ENCODE results near the gene PRTG.
"Not testable (repeated sequence)": the region's sequence is repeated elsewhere in the genome, so short reads cannot be mapped to it uniquely, and the experiment has no call there.

PRTG gene

DNA sequence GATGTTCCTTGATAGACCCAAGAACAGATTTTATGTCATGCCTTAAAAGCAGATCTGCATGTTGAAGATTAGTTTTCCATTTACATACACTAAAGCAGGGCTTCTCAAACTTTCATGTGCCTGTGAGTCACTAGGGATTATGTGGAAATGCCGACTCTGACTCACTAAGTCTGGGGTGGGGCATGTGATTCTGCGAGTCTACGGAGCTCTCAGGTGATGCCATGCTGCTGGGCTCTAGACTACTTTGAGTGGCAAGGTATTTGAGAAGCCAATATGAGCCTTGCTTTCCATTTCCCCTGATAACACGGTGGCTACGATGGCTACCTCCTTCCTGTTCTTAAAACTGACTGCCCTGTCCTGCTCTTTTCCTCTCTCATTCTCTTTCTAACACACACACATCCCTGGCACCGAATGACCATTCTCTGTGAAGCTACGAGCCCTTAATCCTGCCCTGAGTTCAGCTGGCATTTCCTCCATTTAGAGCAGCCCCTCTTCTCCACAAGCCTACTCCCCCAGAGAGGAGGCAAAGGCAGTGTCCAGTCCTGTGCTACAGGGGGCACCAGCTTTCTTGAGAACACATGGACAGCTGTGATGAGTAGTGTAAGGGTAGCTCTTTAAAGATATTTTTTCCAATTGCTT lies 115.1 kb downstream of the PRTG start:
- peak; percentile 26 for DNase-seq

DNA sequence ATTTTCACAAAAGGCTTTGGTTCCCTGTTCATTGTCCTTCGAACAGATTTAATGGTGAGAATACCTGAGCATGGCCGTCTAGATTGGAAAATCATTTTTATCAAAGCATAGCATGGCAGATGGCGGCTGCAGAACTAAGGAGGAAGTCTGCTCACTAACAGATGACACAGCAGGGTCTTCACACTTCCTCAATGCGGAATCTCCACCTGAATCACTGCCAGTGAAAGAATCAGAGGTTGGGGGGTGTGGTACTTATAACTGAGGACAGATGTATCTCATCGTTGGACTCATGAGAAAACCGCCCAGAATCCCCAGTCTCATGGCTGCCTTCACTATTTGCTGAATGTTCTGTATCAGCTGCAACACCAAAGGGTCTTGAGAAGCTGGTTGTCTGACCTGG lies 123.2 kb downstream of the PRTG start:
- DNase-seq = peak; percentile 24

DNA sequence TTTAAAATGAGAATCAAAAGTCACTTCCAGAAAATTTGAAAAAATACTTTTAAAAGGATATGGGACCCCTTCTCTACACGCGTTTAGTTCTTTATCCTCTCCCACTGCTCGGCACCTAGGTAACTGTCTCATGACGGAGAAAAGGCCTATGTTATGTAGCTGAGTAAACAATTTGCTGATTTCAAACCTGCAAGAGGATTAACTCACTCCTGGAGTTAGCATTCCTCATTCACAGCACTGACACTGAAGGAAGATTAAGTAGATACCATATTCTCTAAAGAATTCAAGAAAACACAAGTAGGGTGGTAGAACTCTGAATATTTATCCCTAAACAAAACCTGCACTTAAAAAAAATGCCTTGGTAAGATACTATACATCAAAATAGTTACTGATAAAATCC lies 124.6 kb downstream of the PRTG start:
- no peak for DNase-seq

- no peak for DNase-seq
Measured at GRCh38 chr15:55615445-55615844, 127.5 kb downstream of the PRTG start.

GRCh38 chr15:55613727-55614126 lies 129.2 kb downstream of the PRTG start:
- no peak for DNase-seq

- no peak for DNase-seq
Measured at GRCh38 chr15:55606214-55606613, 136.7 kb downstream of the PRTG start.

DNA sequence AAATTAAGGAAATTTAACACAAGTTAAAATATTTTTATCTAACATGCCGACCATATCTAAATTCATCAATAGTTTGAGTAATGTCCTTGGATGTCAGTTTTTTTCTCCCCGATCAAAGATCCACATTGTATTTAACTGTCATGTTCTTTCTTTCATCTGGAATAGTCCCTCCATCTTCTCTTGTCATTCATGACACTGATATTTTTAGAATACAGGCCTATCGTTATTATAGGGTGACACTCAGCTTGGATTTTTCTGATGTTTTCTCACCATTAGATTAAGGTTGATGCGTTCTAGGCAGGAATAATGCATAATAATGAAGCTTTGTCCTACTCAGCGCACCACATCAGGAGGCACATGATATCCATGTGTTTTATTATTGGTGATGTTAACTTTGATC lies 141.6 kb downstream of the PRTG start:
- DNase-seq = no peak

DNA sequence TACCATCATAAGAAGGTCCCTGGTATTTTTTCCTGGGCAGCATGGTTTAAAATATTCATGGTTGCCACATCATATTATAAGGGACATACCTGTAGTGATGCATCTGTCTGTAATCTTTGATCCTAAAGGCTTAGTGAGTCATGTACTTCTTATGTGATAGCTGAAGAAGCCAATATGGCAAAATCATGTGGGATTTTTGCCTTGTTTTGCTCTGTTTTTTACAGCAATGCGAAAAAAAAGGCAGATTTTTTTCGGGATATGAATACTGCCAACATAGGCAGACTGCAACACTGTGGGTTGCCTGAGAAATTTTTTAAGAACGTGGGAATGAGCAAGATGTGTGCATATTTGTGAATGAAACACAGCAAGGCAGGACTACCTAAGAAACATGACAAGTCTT lies 143.5 kb downstream of the PRTG start:
- no peak for DNase-seq

GRCh38 chr15:55593019-55593418 lies 149.9 kb downstream of the PRTG start:
- DNase-seq = not testable (repeated sequence)

DNA sequence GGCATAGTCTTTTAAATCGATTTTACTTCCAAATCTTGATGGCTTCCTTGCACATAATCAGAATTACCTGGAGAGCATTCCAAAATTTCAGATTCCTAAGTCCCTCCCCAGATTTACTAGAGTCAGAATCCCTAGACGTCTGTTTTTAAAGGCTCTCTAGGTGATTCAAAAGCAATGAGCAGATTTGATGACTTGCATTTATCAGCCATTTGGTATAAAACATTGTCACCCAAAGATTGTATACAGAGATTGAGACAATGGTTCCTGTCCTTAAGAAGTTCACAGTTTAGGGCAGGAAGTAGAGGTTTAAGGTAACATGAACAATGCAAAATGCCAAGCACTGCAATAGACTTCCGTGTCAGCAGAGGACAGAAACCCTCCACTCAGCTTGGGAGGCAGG lies 152.2 kb downstream of the PRTG start:
- no peak for DNase-seq

- DNase-seq = no peak
Measured at GRCh38 chr15:55589287-55589686, 153.7 kb downstream of the PRTG start.

DNA sequence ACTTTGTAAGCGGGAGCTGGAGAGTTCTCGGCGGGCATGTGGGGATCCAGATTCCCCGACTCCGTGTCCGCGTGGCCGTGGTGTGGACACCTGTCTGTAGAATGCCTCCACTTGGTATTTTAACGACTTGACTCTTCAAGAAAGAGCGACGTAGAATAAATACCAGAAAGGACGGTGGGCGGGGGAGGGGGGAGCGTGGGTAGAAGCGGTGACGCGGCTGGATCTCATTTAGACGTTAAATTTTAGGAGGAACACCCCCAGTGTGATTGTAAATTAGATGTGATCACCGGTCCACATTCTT lies 154.2 kb downstream of the PRTG start:
- DNase-seq = no peak

- DNase-seq = peak; percentile 40
Measured at GRCh38 chr15:55588070-55588814, 154.7 kb downstream of the PRTG start, which contains the start of gene PYGO1. Gene PYGO1 (minus strand): TSS chr15:55588345. CDS start chr15:55587883, 462 bp downstream.

DNA sequence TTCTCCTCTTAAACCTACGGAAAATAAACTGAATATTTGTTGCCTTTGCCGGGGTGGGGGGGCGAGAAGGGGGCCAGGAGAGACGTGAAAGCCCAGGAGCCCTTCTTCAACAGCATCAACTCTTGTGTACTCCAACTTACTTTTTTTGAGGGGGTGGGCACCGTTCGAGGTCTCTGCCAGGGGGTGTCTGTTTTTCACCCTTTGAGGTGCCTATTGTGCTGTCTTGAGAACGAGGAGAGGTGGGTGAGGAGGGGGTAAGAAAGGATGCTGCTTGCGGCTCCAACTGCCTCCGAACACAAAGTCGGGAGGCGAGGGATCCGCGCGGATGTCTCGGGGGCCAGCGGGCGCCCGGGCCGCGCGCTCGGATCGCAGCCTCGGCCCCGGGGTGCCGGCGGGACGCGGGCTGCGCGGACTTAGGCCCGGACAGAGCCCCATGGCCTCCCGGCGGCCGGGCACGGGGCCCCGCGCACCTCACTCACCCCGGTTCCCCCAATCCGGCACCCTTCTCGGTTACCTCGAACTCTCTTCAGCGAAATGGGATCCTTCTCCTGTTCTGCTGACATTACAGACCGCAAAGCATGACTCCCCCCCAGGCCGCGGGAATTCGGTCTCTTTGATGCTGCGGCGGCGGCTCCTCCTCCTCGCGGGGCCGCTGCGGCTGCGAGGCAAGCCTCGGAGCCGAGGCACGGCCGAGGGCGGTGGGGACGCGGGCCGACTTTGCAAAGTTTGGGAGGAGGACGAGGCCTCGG lies 155.5 kb downstream of the PRTG start:
- DNase-seq = no peak

- DNase-seq = no peak
Measured at GRCh38 chr15:55586808-55587207, 156.1 kb downstream of the PRTG start.

GRCh38 chr15:55576943-55577342 lies 166.0 kb downstream of the PRTG start:
- no peak for DNase-seq

DNA sequence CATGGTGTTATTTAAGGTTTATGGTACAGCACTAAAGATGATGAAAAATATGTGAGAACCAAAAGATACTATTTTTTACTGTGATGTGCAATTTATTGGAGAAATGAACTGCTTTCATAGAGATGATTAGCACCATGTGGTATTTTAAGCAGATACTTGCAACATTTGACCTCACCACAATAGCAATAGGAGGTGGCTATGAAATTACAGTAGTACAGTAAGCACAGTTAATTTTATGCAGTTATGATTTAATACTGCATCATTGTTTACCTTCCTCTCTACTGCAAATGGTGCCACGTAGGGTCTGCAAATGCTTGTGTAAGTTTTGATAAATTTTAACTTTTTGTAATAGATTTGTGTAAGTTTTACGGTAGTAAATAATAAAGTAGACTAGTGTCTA lies 168.9 kb downstream of the PRTG start:
- DNase-seq = no peak

DNA sequence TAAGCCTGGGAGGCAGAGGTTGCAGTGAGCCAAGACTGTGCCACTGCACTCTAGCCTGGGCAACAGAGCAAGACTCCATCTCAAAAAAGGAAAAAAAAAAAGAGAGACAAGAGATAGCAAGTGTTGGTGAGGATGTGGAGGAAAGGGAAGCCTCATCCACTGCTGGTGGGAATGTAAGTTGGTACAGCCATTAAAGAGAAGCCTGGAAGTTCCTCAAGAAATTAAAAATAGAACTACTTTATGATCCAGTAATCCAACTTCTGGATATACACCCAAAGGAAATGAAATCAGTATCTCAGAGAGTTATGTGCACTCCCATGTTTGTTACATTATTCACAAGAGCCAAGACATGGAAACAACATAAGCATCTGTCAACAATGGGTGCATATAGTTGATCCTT lies 169.7 kb downstream of the PRTG start:
- no peak for DNase-seq

DNA sequence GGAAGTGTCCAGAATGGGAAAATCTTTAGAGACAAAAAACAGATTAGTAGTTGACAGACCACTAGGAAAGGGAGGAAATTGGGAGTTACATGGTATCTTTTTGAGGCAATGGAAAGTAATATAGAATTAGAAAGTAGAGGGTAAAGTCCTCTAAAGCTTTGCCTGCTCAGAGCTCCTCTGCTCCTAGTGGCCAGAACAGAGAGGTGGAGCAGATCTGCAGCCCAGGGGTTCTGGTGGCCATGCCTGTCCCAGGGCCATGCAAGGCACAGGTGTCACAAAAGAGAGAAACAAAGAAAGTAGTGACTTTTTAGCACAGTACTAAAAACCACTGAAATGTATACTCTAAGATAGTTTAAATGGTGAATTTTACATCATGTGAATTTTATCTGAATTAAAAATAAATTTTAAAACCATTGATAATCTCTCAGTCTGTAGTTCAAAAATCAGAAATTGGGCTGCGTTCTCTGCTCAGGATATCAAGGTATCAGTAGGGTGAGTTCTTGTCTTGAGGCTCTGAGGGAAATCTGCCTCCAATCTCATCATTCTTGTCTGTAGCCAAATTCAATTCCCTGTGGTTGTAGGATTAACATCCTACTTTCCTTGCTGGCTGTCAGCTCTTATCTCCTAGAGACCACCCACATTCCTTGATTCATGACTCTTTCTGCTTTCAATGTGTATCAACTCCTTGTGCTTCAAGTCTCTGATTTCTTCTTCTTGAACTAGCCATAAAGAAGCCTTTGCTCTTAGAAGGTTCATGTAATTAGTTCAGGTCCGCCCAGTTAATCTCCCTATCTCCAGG lies 178.4 kb downstream of the PRTG start:
- peak; percentile 32 for DNase-seq

DNA sequence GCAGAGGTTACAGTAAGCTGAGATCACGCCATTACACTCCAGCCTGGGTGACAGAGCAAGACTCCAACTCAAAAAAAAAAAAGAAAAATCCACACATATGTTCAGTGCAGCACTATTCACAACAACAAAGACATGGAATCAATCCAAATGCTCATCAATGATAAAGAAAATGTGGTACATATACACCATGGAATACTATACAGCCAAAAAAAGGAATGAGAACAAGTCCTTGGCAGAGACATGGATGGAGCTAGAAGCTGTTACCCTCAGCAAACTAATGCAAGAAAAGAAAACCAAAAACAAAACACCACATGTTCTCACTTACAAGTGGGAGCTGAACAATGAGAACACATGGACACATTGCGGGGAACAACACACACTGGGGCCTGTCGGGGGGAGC lies 180.4 kb downstream of the PRTG start:
- DNase-seq = no peak
